Loucy (cell line): ENCODE measurements around the gene TPD52L1.

Source experiments
- CTCF ChIP-seq: fragments of 200-600 bp; sonication (generic); conservative IDR thresholded peaks from 2 replicates; pipeline ENCODE4 v1.5.1; 2014; ENCODE audit warnings: mild to moderate bottlenecking, antibody characterized with exemption, low read length
- EZH2phosphoT487 ChIP-seq: fragments of 200-600 bp; IDR thresholded peaks from 2 replicates; pipeline ENCODE4 v1.6.1; 2018; ENCODE audit warnings: antibody characterized with exemption, mild to moderate bottlenecking, moderate library complexity, borderline replicate concordance

DNA sequence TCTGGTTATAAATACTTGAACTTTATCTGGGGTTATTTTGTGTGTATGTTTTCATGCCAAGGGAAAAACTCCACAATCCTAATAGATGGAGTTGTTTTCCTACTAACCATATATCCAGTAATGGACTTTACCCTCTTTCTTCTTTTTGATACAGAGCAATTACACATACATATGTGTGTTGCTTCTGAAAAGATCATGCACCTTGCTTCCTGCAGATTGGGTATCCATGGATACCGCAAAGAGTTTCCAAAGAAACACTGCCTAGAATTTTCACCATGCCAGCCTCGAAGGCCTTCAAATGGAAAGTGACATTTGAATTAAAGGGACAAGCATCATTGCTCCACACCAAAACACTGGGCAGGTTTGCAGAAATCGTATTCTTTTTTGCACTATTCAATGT lies 121.4 kb downstream of the TPD52L1 start:
- TF ChIP-seq CTCF (no peak), EZH2phosphoT487 (no peak)
